Activated CD4-positive, alpha-beta T cell treated with anti-CD3 and anti-CD28 coated beads, Interleukin-2, amount 10 ng/mL, durations not matched to agents 24 days and 14 days (primary cell): ENCODE measurements around the gene PTGDR2. TPM values are rescaled to one million over a fixed set of nuclear protein-coding genes. Genes with fewer than 3 reads are reported as not detected.

Experiments
- DNase-seq: peaks from one replicate; pipeline ENCODE4 v3.0.0; 2022
- H3K27ac Mint-ChIP-seq: one replicate; pipeline ENCODE4 v1.8.0; 2022; ENCODE audit warnings: mild to moderate bottlenecking, mixed read lengths
- H3K27me3 Mint-ChIP-seq: one replicate; pipeline ENCODE4 v1.8.0; 2022; ENCODE audit warnings: mixed read lengths
- H3K36me3 Mint-ChIP-seq: one replicate; pipeline ENCODE4 v1.8.0; 2022; ENCODE audit warnings: low read depth, mild to moderate bottlenecking, mixed read lengths
- H3K4me1 Mint-ChIP-seq: one replicate; pipeline ENCODE4 v1.8.0; 2021; ENCODE audit warnings: mixed read lengths
- H3K4me3 Mint-ChIP-seq: one replicate; pipeline ENCODE4 v1.8.0; 2022; ENCODE audit warnings: mild to moderate bottlenecking, moderate library complexity, mixed read lengths
- H3K9me3 Mint-ChIP-seq: one replicate; pipeline ENCODE4 v1.8.0; 2021; ENCODE audit warnings: mixed read lengths
- intact Hi-C: fragments of 100-400 bp; cut with micrococcal nuclease; formaldehyde crosslinking; loops from one replicate; pipeline ENCODE4 v1.15.1; 2023
- total RNA-seq: library from RNA; stranded (reverse); gene quantifications from 2 replicates; pipeline ENCODE4 v1.2.3, GENCODE V29; 2022

The PTGDR2 gene
- total RNA-seq, 1 donor from 2014 or later, result 0.14 TPM

DNA sequence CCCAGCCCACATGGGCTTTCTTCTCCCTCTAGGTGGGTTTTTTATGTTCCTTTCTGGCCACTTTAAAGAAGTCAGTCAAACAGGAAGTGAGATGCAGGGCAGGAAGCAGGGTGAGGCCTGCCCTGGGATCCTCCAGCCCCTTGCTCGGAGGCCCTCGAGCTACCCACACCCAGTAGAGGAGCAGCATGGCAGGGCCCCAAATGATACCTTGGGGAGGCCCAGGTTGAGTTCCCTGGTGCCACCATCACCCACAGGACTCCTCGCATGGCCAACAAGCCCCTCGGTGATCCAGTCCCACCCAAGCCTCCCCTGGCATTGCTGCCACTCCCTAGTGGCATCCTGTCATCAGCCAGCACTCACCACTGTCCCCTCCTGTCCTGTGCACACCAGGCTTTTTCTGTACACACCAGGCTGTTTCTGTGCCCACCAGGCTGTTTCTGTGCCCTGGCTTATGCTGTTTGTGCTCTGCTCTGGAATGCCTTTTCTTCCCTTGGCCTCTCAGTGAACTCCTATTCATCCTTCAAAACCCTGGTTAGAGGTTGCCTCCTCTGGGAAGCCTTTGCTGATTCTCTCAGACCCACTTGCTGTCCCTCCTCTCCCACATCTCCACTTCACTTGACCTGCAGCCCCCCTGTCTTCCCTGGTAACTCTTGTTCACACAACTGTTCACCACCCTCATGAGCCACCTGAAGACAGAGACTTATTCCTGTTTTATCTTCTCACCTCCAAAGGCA, 3.1 kb upstream of the PTGDR2 start:
- Mint-ChIP-seq H3K27ac (peak overlapping the region; percentile 10), H3K4me3 (no peak overlapping the region), H3K9me3 (no peaks in the 10 kb centered on the region), H3K27me3 (peaks cover 3% of the 10 kb centered on the region), H3K36me3 (no peaks in the 10 kb centered on the region), H3K4me1 (peaks cover 15% of the 10 kb centered on the region)
- intact Hi-C loops, result no loop called here
- peak; percentile 62 for DNase-seq

DNA sequence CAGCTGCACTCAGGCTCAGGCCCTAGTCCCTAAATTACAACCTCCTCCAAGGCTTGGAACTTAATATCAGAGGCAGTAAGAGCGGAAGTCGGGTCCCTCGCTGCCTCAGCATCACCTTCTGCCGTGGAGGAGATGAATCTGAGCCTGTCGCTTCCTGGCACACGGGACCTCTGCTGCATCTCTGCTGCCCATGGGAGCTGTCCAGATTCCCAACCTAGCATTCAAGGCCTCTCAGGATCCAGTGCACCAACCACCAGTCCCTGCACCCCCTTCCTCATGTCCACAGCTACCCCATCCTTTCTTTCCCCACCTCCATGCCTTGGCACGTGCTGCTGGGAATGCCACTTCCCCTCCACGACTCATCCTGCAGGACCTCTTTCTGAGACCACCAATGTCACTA, 2.5 kb upstream of the PTGDR2 start:
- Mint-ChIP-seq H3K9me3 (no peaks in the 10 kb centered on the region), H3K27ac (no peak overlapping the region), H3K4me3 (no peak overlapping the region), H3K36me3 (peaks cover under 1% of the 10 kb centered on the region), H3K4me1 (peaks cover 15% of the 10 kb centered on the region), H3K27me3 (peaks cover 3% of the 10 kb centered on the region)
- intact Hi-C loops, result no loop called here
- no peak for DNase-seq

DNA sequence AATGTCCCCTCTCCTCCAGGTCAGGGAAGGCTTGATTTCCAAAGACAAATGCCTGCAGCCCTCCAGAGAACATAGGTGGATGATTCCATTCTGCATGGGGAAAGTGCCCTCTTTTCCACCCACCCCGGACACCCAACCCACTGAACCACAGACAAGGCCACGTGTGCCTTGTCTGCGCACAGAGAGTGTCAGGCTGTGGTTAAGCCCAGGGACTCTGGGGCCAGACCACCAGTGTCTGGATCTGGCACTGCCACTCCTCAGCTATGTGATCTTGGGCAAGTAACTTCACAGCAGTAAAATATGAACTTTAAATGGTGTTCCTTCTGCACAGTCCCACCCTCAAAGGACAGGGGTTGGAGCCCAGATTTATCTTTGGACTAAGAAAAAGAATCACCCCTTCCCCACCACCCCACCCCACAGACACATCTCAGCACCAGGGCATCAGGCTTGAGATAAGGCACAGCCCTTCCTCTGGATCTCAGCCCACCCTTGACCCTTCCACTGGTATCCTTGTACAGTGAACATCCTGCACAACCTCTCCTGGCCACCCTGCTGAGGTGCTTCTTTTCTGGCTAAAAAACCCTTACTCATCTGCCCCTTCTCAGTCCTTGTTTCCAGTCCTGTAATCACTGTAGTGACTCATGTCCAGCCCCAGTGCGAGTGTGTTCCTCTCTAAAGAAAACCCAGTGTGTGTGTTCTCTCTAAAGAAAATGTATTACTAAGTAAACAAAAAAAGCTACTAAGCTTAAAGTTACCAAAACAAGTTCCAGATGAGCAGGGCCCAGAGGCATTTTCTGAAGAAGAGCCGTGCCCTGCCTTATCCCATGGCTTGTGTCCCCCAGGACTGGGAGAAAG, 1.9 kb upstream of the PTGDR2 start:
- Mint-ChIP-seq H3K36me3 (peaks cover 3% of the 10 kb centered on the region), H3K4me3 (no peak overlapping the region), H3K27ac (no peak overlapping the region), H3K4me1 (peaks cover 15% of the 10 kb centered on the region), H3K9me3 (no peaks in the 10 kb centered on the region), H3K27me3 (peaks cover 3% of the 10 kb centered on the region)
- intact Hi-C loops, result no loop called here
- no peak for DNase-seq

DNA sequence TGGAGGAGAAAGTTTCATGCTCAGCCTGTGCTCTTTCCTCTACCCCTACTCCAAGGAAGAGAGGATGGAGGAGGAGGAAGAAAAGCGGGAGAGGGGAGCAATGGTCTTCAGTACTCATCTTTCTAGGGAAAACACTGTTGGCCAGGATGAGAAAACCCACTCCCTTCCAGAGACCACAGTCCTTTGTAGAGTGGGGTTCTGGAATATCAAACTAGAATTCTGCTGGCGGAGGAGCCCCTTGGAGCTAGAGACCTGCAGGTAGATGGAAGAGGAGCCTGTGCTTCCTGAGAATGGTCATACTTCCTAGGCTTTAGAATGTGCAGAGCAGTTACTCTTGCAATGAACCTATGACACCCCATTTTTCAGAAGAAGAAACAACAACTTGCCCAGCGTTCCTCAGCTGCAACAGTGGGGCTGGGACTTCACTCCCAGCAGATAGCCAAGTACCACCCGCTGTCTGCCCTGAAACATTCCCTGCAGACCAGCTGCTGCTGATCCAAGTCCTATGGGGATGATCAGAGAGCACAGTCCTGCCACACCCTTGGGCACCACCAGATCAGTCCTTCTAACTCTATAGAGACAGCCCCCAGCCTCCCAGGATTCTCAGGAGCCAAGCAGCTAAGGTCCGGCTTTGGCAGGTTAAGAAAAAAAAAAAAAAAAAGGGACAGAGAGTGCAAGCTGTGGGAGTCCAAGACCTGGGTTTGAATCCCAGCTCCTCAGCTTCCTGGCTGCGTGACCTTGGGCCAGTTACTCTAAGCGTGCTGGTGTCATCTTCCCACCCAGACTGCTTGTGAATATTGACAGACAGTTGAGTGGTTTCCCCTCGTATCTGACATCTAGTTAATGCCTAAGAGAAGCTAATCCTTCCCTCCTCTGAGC, 664 bp downstream of the PTGDR2 start:
- intact Hi-C loops, result no loop called here
- H3K4me3 Mint-ChIP-seq, result no peak overlapping the region
- no peaks in the 10 kb centered on the region for H3K9me3 Mint-ChIP-seq
- peaks cover 17% of the 10 kb centered on the region for H3K36me3 Mint-ChIP-seq
- H3K27ac Mint-ChIP-seq, result no peak overlapping the region
- peaks cover 3% of the 10 kb centered on the region for H3K27me3 Mint-ChIP-seq
- peaks cover 15% of the 10 kb centered on the region for H3K4me1 Mint-ChIP-seq
- no peak for DNase-seq

DNA sequence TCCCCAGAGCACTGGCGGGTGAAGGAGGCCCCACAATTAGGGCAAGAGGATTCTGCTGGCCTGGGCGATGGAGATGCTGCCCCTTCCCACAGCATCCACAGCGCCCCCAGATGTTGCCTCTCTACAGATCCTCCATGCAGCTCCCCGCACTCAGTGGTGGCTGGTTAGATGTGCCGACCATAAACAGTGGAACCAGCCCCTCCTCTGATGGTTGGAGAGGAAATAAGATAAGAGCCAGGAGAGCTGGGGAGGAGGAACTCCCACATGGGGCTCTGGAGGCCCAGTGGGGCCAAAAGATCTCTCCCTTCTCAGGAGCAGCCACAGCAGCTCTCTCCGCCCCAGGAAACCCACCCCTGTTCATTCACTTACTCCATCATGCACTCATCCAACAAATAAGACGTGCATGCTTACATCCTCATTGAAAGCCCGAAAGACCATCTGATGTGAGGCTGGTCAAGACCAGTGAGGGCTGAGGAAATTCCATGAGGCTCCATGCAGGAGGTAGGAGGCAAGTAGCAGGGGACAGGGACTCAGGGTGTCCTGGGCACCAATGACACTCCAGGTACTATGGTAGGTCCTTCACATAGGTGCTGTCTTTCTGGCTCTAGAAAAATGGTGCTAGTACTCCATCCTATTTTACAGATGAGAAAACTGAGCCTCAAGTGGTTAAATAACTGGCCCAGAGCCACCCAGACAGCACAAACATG, 1.5 kb downstream of the PTGDR2 start:
- H3K9me3 Mint-ChIP-seq, result no peaks in the 10 kb centered on the region
- no peak overlapping the region for H3K4me3 Mint-ChIP-seq
- H3K27ac Mint-ChIP-seq, result no peak overlapping the region
- H3K27me3 Mint-ChIP-seq, result peaks cover 3% of the 10 kb centered on the region
- intact Hi-C loops, result no loop called here
- H3K4me1 Mint-ChIP-seq, result peaks cover 14% of the 10 kb centered on the region
- DNase-seq, result no peak
- H3K36me3 Mint-ChIP-seq, result peaks cover 20% of the 10 kb centered on the region

DNA sequence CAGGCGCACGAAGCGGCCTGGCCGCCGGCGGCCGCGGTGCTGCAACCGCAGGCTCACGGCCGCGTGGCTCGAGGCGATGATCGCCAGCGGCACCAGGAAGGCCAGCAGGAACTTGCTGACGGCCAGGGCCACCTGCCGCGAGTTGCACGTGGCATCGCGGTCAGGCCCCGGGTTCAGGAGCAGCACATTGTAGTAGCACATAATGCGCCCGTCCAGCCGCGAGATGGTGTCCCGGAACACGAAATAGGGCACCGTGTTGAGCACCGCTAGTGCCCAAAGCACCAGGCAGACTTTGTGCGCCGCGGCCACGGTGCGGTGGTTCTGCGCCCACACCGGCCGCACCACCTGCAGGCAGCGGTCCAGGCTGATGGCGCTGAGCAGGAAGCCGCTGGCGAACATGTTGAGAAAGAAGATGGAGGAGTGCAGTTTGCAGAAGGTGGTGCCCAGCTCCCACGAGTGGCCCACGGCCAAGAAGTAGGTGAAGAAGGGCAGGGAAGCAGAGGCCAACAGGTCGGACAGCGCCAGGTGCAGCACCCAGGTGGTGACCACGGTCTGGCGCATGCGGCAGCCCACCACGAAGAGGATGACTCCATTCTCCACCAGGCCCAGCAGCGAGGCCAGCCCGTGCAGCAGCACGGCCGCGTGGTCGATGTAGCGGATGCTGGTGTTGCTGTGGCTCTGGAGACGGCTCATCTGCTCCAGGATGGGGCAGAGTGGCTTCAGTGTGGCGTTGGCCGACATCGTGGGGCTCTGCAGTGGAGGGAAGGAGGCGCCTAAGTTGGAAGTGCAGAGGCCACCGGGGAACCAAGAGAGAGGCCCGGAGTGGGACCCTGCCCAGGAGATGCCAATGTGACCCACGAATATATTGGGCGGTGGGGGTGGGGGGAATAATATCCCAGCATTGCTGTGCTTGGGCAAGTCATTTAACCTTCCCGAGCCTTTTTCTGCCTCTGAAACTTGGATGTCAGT, 2.5 kb downstream of the PTGDR2 start:
- Mint-ChIP-seq H3K9me3 (no peaks in the 10 kb centered on the region), H3K36me3 (peaks cover 26% of the 10 kb centered on the region), H3K27me3 (peaks cover 3% of the 10 kb centered on the region), H3K27ac (no peak overlapping the region), H3K4me1 (peaks cover 6% of the 10 kb centered on the region), H3K4me3 (no peak overlapping the region)
- intact Hi-C loops, result no loop called here
- no peak for DNase-seq

DNA sequence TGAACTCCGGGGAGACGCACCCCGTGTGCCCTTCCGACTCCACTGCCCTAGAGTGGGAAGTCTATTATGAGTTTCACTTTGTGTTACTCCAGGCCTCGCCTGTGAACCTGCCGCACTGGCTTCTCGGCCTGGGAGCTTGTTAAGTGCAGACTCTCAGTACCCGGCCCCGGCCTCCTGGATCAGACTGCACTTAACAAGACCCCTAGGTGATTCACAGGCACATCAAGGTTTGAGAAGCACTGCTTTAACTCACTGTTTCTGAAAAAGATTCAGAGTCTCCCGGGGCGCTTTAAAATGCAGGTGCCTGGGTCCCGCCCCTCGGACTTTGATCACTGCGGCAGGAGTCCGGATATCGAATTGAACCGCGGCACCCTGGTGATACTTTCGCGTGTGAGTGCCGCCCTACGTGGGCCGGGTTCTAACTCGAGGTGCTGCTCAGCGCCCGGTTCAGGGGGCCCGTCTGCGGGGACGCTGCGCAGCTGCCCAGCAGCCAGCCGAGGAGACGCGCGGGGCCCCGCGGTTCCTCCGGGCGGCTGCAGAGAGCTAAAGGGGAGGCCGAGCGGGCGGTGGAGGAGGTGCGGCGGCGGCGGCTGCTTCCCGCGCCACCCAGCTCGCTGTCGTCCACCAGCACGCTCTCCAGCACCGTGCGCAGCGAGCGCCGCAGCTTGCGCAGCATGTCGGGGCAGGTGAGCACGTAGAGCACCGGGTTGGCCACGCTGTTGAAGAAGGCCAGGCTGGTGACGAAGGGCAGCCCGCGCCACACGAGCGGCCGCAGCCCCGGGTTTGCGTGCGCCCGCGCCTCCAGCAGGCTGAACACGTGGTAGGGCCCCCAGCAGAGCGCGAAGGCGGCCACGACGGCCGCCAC, 3.4 kb downstream of the PTGDR2 start:
- Mint-ChIP-seq H3K4me1 (peaks cover 3% of the 10 kb centered on the region), H3K4me3 (no peak overlapping the region), H3K36me3 (peaks cover 28% of the 10 kb centered on the region), H3K27me3 (peaks cover 3% of the 10 kb centered on the region), H3K27ac (no peak overlapping the region), H3K9me3 (no peaks in the 10 kb centered on the region)
- intact Hi-C loops, result no loop called here
- DNase-seq, result no peak

DNA sequence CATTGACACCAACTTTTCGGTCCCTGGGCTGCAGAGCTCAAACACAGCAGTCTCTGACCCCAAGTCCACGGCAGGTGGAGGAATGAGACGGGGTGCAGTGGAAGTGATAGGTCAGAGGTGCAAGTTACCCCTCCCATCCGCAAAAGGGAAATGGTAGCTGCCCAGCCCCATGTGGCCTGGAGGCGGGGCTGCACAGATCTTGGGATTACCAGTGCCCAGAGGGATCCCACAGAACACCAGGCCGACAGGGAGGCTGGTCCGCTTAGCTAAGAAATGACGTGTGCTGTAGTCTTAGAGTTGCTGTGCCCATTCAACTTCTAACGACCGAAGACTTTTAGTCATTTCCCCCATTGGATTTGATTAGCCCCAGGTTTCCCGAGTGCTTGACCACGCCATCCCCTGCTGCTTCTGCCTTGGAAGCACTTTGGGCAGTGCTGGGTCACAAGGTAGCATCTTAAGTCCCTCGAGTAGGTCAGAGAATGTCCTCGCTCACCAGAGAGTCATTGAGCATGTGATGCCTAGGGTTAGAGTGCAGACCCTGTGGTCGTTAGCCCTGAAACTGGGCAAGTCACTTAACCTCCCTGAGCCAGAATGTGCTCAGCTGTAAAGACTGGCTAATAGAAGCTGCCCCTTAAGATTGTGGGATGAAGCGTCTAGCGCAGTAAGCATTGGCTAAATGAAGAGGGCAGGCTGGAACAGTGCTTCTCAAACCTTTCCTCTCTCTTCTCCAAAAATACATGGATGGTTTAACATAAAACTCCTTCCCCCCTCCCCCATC, 4.2 kb downstream of the PTGDR2 start:
- Mint-ChIP-seq H3K27ac (no peak overlapping the region), H3K36me3 (peaks cover 32% of the 10 kb centered on the region), H3K4me1 (peaks cover 3% of the 10 kb centered on the region), H3K27me3 (peaks cover 3% of the 10 kb centered on the region), H3K9me3 (no peaks in the 10 kb centered on the region), H3K4me3 (no peak overlapping the region)
- DNase-seq, result no peak
- intact Hi-C loops, result no loop called here

DNA sequence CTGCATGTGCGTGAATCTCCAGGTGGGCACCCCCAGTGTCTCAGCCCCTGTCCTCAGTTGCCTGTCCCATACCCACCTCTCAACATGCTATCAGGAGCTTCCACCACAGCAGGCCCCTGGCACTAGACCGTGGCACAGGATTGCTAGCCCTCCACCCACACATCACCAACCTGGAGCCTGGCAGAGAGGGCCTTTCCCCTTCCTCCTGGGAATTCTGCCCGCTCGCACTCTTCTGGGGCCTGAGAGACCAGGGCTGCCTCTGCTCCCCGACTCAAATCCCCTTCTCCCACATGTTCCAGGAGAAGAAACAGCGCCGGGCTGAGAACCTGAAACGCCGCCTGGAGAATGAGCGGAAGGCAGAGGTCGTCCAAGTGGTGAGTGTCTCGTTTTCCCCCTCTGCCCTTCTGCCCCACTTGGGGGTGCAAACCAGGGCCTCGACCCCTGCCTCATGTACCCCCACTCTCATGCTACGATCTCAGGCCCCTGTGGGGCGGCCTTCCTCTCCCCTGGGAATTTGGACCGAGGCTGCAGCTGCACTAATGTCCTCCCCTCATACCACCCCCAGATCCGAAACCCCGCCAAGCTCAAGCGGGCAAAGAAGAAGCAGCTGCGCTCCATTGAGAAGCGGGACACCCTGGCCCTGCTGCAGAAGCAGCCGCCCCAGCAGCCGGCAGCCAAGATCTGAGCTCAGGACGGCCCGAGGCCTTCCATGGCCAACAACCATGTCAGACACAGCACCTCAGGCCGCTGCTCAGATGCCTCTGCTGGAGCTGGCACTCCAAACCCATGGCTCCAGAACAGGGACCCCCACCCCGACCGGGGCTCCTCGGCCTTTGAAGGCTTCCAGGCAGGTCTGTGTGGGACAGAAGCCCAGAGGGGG, 5.9 kb downstream of the PTGDR2 start:
- intact Hi-C loops, result no loop called here

DNA sequence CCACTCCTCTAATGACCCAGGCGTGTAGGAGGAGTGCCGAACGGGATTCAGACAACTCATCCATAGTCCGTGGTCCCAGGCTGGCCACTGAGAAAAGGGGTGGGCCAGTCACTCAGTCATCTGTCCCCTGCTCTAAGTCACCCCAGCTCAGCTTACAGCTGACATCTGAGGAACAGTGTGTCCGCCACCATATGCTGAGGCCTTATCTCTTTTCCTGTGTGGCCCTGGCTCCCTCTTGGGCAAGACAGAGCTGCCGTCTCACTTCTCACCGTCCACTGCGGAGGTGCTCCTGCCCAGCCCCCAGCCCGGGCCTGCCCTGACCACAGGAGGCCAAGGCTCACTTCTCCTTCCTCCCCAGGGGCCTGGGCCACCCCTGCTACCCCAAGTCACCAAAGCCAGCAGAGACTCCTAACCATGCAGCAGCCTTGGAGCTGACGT, 7.0 kb downstream of the PTGDR2 start:
- DNase-seq, result no peak
- Mint-ChIP-seq H3K4me3 (no peak overlapping the region), H3K4me1 (peaks cover 21% of the 10 kb centered on the region), H3K27me3 (no peaks in the 10 kb centered on the region), H3K36me3 (peaks cover 50% of the 10 kb centered on the region), H3K27ac (no peak overlapping the region), H3K9me3 (no peaks in the 10 kb centered on the region)
- intact Hi-C loops, result no loop called here

More for the DNA sequence above, 5.9 kb downstream of the PTGDR2 start:
- no peak for DNase-seq
- peaks cover 9% of the 10 kb centered on the region for H3K4me1 Mint-ChIP-seq
- H3K36me3 Mint-ChIP-seq, result peaks cover 39% of the 10 kb centered on the region
- H3K27me3 Mint-ChIP-seq, result no peaks in the 10 kb centered on the region
- H3K9me3 Mint-ChIP-seq, result no peaks in the 10 kb centered on the region
- no peak overlapping the region for H3K27ac Mint-ChIP-seq
- no peak overlapping the region for H3K4me3 Mint-ChIP-seq
